ENCODE data around the gene GMIP.

Gene GMIP

DNA sequence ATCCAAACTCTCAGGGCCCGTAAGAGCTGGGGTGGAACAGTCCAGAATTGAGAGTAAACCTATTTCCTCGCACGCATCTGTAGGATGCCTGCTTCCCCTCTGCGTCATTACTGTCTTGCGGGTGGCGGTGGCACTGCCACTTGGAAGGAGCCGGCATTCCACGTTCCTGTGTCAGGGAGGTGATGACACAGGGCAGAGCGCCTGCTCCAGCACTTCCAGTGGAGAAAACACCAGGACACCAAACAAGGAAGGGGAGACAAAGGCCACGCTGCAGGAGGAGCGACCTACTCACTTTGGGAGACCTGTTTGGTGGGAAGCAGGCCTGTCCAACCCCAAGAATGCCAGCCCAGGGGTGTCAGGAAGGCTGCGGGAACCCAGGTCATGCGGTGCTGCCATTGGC, 62.1 kb downstream of the GMIP start:
- no peak overlapping the region for H3K4me3 ChIP-seq (ENCODE audit: control insufficient read depth, low read depth, low read length)
- DNase-seq (ENCODE audit: low read depth) = no peak
- TF ChIP-seq, protein P1, sequence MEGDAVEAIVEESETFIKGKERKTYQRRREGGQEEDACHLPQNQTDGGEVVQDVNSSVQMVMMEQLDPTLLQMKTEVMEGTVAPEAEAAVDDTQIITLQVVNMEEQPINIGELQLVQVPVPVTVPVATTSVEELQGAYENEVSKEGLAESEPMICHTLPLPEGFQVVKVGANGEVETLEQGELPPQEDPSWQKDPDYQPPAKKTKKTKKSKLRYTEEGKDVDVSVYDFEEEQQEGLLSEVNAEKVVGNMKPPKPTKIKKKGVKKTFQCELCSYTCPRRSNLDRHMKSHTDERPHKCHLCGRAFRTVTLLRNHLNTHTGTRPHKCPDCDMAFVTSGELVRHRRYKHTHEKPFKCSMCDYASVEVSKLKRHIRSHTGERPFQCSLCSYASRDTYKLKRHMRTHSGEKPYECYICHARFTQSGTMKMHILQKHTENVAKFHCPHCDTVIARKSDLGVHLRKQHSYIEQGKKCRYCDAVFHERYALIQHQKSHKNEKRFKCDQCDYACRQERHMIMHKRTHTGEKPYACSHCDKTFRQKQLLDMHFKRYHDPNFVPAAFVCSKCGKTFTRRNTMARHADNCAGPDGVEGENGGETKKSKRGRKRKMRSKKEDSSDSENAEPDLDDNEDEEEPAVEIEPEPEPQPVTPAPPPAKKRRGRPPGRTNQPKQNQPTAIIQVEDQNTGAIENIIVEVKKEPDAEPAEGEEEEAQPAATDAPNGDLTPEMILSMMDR (conservative IDR thresholded peaks at IDR 0.05; ENCODE audit: control insufficient read depth, insufficient read depth, low read depth, low read length) = no peak

DNA sequence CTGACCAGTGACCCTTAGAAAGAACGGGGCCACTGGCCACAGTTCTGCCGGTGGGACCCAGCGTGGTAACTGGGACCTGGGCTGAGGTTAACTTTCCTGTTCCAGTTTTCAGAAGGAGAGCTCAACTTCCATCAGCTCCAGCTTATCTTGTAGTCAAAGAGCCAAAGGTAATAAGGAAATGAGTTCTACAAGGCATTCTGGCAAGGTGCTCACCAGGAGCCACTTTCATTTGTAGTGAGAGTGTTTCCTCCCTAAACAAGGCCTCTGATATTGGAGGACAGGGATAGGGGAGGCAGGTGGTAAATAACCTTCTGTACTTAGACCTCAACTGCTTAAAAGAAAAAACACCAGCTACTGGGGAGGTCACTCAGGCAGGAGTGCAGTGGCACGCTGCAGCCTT, 63.0 kb downstream of the GMIP start:
- H3K4me3 ChIP-seq (ENCODE audit: control insufficient read depth, low read depth, low read length) = no peak overlapping the region
- DNase-seq (ENCODE audit: low read depth) = no peak
- TF ChIP-seq, protein P1 (conservative IDR thresholded peaks at IDR 0.05; ENCODE audit: control insufficient read depth, insufficient read depth, low read depth, low read length) = no peak

DNA sequence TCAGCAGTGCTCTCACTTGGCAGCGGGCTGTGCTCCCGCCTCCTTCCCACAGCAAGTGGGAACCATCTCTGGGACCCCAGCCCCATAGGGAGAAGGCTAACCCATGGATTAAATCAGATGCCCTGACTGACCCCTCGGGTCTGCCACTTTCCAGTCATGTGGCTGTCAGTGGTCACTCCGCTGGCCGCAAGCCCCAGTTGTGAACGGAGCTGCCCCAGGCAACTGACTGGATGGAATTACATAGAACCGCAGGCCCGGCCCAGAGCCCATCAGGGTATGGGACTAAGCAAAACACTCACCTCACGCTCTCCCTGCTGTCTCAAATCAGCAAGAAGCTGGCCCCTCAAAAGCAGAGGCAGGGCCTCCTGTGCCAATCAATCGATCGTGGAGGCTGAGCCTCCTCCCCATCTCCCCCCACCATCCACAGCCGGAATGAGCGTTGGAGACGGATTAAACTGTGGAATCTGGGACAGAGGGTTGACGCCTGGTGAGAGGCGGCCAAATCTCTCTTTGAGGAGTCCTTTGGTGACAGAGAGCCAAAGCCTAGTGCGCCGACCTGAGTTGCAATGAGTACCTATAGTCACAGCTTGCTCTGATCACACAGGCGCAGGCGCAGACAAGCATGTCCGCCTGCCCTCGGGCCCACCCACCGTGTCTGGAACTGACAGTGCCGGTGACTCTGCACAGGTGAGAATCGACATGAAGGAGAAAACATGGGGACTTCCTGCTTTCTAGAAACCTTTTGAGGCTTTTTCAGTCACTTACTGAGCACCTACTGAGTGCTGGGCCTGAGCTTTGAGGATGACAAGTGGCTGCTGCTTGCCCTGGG, 63.7 kb downstream of the GMIP start:
- TF ChIP-seq, protein P1 (conservative IDR thresholded peaks at IDR 0.05; ENCODE audit: control insufficient read depth, insufficient read depth, low read depth, low read length) = no peak
- no peak for DNase-seq (ENCODE audit: low read depth)
- H3K4me3 ChIP-seq (ENCODE audit: control insufficient read depth, low read depth, low read length) = no peak overlapping the region
